Measurements from ENCODE around the gene SLC26A4. TPM values are rescaled to one million over a fixed set of nuclear protein-coding genes. Genes with fewer than 3 reads are reported as not detected.

Gene SLC26A4
- total RNA-seq, 1 experiment from 2014 or later: 0.66 TPM

DNA sequence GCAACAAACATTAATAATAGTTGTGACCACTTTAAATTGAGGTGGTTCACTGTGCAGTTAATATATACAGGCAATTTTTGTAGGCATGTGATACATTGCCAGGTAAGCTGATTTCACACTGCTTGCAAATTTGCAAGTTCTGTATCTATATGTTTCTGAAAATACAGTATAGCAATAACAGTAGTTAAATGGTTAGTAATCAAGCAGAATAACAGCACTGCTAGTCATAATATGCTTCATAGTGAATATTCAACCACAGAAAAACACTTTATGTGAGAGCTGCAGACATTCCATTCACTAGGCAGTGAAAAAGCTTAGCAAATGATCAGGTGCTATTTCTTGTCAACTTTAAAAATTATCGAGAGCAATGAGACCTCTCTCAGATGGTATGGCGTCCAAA is 28.9 kb downstream of the SLC26A4 start (continued):
- TF ChIP-seq, protein P1, sequence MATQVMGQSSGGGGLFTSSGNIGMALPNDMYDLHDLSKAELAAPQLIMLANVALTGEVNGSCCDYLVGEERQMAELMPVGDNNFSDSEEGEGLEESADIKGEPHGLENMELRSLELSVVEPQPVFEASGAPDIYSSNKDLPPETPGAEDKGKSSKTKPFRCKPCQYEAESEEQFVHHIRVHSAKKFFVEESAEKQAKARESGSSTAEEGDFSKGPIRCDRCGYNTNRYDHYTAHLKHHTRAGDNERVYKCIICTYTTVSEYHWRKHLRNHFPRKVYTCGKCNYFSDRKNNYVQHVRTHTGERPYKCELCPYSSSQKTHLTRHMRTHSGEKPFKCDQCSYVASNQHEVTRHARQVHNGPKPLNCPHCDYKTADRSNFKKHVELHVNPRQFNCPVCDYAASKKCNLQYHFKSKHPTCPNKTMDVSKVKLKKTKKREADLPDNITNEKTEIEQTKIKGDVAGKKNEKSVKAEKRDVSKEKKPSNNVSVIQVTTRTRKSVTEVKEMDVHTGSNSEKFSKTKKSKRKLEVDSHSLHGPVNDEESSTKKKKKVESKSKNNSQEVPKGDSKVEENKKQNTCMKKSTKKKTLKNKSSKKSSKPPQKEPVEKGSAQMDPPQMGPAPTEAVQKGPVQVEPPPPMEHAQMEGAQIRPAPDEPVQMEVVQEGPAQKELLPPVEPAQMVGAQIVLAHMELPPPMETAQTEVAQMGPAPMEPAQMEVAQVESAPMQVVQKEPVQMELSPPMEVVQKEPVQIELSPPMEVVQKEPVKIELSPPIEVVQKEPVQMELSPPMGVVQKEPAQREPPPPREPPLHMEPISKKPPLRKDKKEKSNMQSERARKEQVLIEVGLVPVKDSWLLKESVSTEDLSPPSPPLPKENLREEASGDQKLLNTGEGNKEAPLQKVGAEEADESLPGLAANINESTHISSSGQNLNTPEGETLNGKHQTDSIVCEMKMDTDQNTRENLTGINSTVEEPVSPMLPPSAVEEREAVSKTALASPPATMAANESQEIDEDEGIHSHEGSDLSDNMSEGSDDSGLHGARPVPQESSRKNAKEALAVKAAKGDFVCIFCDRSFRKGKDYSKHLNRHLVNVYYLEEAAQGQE (IDR thresholded peaks at IDR 0.05; ENCODE audit: low read depth): no peak
- TF ChIP-seq POLR2A (IDR thresholded peaks at IDR 0.05; ENCODE audit: borderline replicate concordance, extremely low read depth, insufficient read depth, insufficient read length): no peak
- TF ChIP-seq EZH2phosphoT487 (IDR thresholded peaks at IDR 0.05; ENCODE audit: borderline replicate concordance): no peak
- TF ChIP-seq, protein P2, sequence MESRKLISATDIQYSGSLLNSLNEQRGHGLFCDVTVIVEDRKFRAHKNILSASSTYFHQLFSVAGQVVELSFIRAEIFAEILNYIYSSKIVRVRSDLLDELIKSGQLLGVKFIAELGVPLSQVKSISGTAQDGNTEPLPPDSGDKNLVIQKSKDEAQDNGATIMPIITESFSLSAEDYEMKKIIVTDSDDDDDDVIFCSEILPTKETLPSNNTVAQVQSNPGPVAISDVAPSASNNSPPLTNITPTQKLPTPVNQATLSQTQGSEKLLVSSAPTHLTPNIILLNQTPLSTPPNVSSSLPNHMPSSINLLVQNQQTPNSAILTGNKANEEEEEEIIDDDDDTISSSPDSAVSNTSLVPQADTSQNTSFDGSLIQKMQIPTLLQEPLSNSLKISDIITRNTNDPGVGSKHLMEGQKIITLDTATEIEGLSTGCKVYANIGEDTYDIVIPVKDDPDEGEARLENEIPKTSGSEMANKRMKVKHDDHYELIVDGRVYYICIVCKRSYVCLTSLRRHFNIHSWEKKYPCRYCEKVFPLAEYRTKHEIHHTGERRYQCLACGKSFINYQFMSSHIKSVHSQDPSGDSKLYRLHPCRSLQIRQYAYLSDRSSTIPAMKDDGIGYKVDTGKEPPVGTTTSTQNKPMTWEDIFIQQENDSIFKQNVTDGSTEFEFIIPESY (IDR thresholded peaks at IDR 0.05; ENCODE audit: extremely low read depth, insufficient replicate concordance, low read length): no peak
- no peak for TF ChIP-seq ZFX (IDR thresholded peaks at IDR 0.05)

DNA sequence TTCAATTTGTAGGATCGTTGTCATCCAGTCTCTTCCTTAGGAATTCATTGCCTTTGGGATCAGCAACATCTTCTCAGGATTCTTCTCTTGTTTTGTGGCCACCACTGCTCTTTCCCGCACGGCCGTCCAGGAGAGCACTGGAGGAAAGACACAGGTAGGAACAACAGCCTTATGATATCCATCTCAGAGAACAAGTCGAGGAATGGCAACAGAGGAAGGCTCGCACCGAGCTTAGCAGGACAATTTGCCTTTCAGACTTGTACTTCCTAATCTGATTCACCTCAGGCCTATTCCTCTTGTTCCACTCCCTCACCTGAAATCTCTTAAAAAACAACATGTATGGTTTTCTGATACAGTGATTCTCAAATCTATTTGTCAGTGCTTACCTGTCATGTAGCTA is 29.5 kb downstream of the SLC26A4 start:
- no peak overlapping the region for H3K4me3 ChIP-seq (replicated peaks in 1 of 2; ENCODE audit: low read depth in 1 of 2, low read length in 2 of 2)
- no peaks in the 10 kb centered on the region for H3K79me2 ChIP-seq (ENCODE audit: insufficient read depth, low read length)
- H3K27ac ChIP-seq (ENCODE audit: low read depth, low read length): no peak overlapping the region
- H3K9ac ChIP-seq (ENCODE audit: low read length): no peak overlapping the region
- POLR2A ChIA-PET: no interaction called here
- H2AFZ ChIP-seq (ENCODE audit: low read depth, low read length, poor library complexity, severe bottlenecking): no peak overlapping the region
- RAD21 ChIA-PET (ENCODE audit: low non-redundant PET in 1 of 2, low total read pairs in 2 of 2, uncharacterized antibody in 2 of 2, unreplicated experiment in 2 of 2): no interaction called here
- H3K4me1 ChIP-seq (ENCODE audit: control insufficient read depth in 1 of 2, insufficient read depth in 2 of 2, low read length in 2 of 2): peaks cover 0 to 9% of the 10 kb centered on the region in 2 experiments; a peak in 2 of 4 replicates
- intact Hi-C loops (cut with micrococcal nuclease): no loop called here
- DNase-seq (ENCODE audit: low read depth, low spot score) (no peak), ATAC-seq (no peak)
- TF ChIP-seq YY1 (IDR thresholded peaks at IDR 0.05; ENCODE audit: extremely low read depth, insufficient replicate concordance, low read depth, low read length): no peak
- TF ChIP-seq, protein P2 (IDR thresholded peaks at IDR 0.05; ENCODE audit: extremely low read depth, insufficient replicate concordance, low read length): no peak
- no peak for TF ChIP-seq CEBPB (IDR thresholded peaks at IDR 0.05; ENCODE audit: low read depth)
- H3K27me3 ChIP-seq (ENCODE audit: insufficient read depth, low read length): no peaks in the 10 kb centered on the region
- no peaks in the 10 kb centered on the region for H3K36me3 ChIP-seq (ENCODE audit: control insufficient read depth in 1 of 2, insufficient read depth in 2 of 2, low read length in 2 of 2)
- no peak overlapping the region for H3K4me2 ChIP-seq (ENCODE audit: low read length)
- no peaks in the 10 kb centered on the region for H3K9me3 ChIP-seq (ENCODE audit: control insufficient read depth in 1 of 2, insufficient read depth in 1 of 2, low read depth in 1 of 2, low read length in 2 of 2)
- H4K20me1 ChIP-seq (ENCODE audit: insufficient read depth): no peaks in the 10 kb centered on the region
- BruUV-seq (replicated peaks): no TSS peak
- CTCF ChIA-PET: no interaction called here
- no peaks in the 10 kb centered on the region for H3K9me2 ChIP-seq (ENCODE audit: insufficient read depth)
